ENCODE measurements around the gene EDN2. TPM values are rescaled to one million over a fixed set of nuclear protein-coding genes. Genes with fewer than 3 reads are reported as not detected.

The EDN2 gene
- total and polyA plus RNA-seq, 11 donors, result 0.23 to 3.5 (median 1.9) TPM; not detected in 4

GRCh38 chr1:41493626-41494350, 9.3 kb upstream of the EDN2 start:
- peak overlapping the region in 3 of 12 donors; percentile 13 to 95 (median 91) for H3K27ac ChIP-seq
- peak in 2 of 5 donors; percentile 19 to 42 for DNase-seq
- H3K4me1 ChIP-seq, result peaks cover 4 to 46% (median 26%) of the 10 kb centered on the region in 12 donors
- 85 to 92% (median 89%) methylated on average over 8 to 9 of the region's 9 CpGs for WGBS, 4 donors
- ATAC-seq, result no peak
- H3K27me3 ChIP-seq, result peaks cover 0 to 11% (median 0%) of the 10 kb centered on the region in 9 donors
- TF ChIP-seq POLR2A (IDR thresholded peaks at IDR 0.05), result no peak
- no peaks in the 10 kb centered on the region for H3K9me3 ChIP-seq
- intact Hi-C loops (cut with DNase I), result no loop called here
- no peaks in the 10 kb centered on the region for H3K36me3 ChIP-seq
- no peak overlapping the region for H3K4me3 ChIP-seq

DNA sequence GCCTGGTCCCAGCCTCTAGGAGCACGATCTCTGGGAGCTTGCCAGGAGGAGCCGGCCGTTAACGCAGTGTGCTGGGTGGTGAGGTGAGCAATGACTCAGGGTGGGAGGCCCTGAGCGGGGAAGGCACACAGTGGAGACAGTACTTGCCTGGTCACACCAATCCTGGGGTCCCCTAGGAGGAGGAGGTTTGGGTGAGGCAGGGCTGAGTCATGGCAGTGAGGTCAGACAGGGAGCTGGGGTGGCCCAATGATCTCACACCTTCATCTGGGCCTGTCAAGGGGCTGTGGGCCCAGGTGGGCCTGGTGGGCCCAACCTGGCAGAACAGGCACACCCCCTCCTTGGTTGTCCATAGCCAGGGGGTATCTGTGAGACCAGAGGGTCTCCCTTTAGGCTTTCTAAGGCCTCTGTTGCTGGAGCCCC, 8.6 kb upstream of the EDN2 start:
- 75 to 93% (median 82%) methylated on average over 4 to 5 of the region's 5 CpGs for WGBS, 4 donors

GRCh38 chr1:41492341-41492848, 7.9 kb upstream of the EDN2 start:
- DNase-seq (peak in 1 of 5 donors; percentile 45), ATAC-seq (no peak)
- 67 to 83% (median 77%) methylated on average over 5 to 7 of the region's 7 CpGs for WGBS, 4 donors
- intact Hi-C loops (cut with DNase I), result no loop called here
- no peaks in the 10 kb centered on the region for H3K36me3 ChIP-seq
- peaks cover 4 to 35% (median 22%) of the 10 kb centered on the region in 12 donors for H3K4me1 ChIP-seq
- no peaks in the 10 kb centered on the region for H3K9me3 ChIP-seq
- H3K27ac ChIP-seq, result no peak overlapping the region
- H3K27me3 ChIP-seq, result peaks cover 0 to 11% (median 0%) of the 10 kb centered on the region in 9 donors
- no peak overlapping the region for H3K4me3 ChIP-seq
- TF ChIP-seq POLR2A (IDR thresholded peaks at IDR 0.05) (no peak), CTCF (IDR thresholded peaks at IDR 0.05) (peak in 9 of 12 donors; percentile 16 to 41 (median 36))

More for the DNA sequence above, 8.6 kb upstream of the EDN2 start:
- DNase-seq (peak in 1 of 5 donors; percentile 53), ATAC-seq (no peak)
- Histone ChIP-seq H3K4me1 (peaks cover 4 to 39% (median 24%) of the 10 kb centered on the region in 12 donors), H3K9me3 (no peaks in the 10 kb centered on the region), H3K27ac (peak overlapping the region in 2 of 12 donors; percentile 21 to 91), H3K36me3 (no peaks in the 10 kb centered on the region), H3K27me3 (peaks cover 0 to 11% (median 0%) of the 10 kb centered on the region in 9 donors), H3K4me3 (no peak overlapping the region)
- TF ChIP-seq POLR2A (IDR thresholded peaks at IDR 0.05) (no peak), CTCF (IDR thresholded peaks at IDR 0.05) (no peak)
- intact Hi-C loops (cut with DNase I), result no loop called here

- intact Hi-C loops (cut with DNase I), result no loop called here
- 83 to 89% (median 86%) methylated on average over 2 of the region's 2 CpGs for WGBS, 4 donors
- no peak for ATAC-seq
Measured at GRCh38 chr1:41490911-41491310, 6.4 kb upstream of the EDN2 start.

More at GRCh38 chr1:41490911-41491310, 6.4 kb upstream of the EDN2 start:
- H3K4me1 ChIP-seq, result peaks cover 0 to 36% (median 20%) of the 10 kb centered on the region in 12 donors
- H3K9me3 ChIP-seq, result no peaks in the 10 kb centered on the region
- TF ChIP-seq POLR2A (IDR thresholded peaks at IDR 0.05), result no peak
- TF ChIP-seq CTCF (IDR thresholded peaks at IDR 0.05), result peak in 1 of 12 donors; percentile 2
- no peak overlapping the region for H3K4me3 ChIP-seq
- DNase-seq, result peak in 1 of 5 donors; percentile 40
- H3K36me3 ChIP-seq, result no peaks in the 10 kb centered on the region
- H3K27ac ChIP-seq, result peak overlapping the region in 6 of 12 donors; percentile 30 to 83 (median 46)
- H3K27me3 ChIP-seq, result peaks cover 0 to 6% (median 0%) of the 10 kb centered on the region in 9 donors
